ENCODE measurements around the gene RPUSD4. TPM values are rescaled to one million over a fixed set of nuclear protein-coding genes. Genes with fewer than 3 reads are reported as not detected.
A peak's percentile ranks its signal among the peaks of the same experiment; 100 is the strongest.

The RPUSD4 gene
- total and polyA plus RNA-seq, 2 donors from 2014 or later = 13.6 to 20.7 TPM

DNA sequence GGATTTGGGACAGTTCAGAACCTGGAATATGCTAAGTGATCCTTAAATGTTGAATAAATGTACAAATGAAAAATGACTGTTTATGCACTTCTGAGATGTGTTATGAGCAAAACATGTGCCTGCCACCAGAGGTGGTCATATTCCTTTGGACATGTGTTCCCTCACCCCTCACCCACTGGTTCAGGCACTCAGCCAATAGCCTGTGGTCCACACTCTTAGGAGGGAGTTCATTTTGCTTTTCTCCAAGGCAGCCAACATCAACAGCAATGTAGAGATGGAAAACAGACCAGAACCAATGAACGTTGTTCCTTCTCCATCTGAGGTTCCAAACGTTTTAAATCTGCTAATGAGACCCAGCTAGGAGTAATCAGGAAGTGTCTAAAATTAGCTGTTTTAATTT lies 44.0 kb downstream of the RPUSD4 start:
- no peak for TF ChIP-seq CTCF (IDR thresholded peaks at IDR 0.05; ENCODE audit: borderline replicate concordance, extremely low read depth, insufficient read depth)
- peaks cover 0 to 8% (median 7%) of the 10 kb centered on the region in 3 donors for H3K4me1 ChIP-seq (ENCODE audit: control insufficient read depth in 2 of 3, insufficient read depth in 2 of 3, low read depth in 1 of 3, low read length in 3 of 3)
- H3K27ac ChIP-seq (ENCODE audit: low read depth in 2 of 2, low read length in 2 of 2) = no peak overlapping the region
- no peaks in the 10 kb centered on the region for H3K9me3 ChIP-seq (ENCODE audit: control insufficient read depth in 2 of 3, insufficient read depth in 1 of 3, low read length in 3 of 3)
- no peaks in the 10 kb centered on the region for H3K36me3 ChIP-seq (ENCODE audit: control insufficient read depth in 2 of 3, insufficient read depth in 3 of 3, low read length in 3 of 3)
- H3K27me3 ChIP-seq (ENCODE audit: control insufficient read depth, insufficient read depth, low read length) = no peaks in the 10 kb centered on the region
- no peak overlapping the region for H3K9ac ChIP-seq (ENCODE audit: low read length in 3 of 3)
- intact Hi-C loops (cut with DNase I) = no loop called here
- no peak overlapping the region for H3K4me3 ChIP-seq (ENCODE audit: low read length in 3 of 3)
- FAIRE-seq (no peak), DNase-seq (peak in 1 of 5 donors; percentile 72)

GRCh38 chr11:126166413-126166812 lies 45.0 kb downstream of the RPUSD4 start:
- no peaks in the 10 kb centered on the region for H3K36me3 ChIP-seq (ENCODE audit: control insufficient read depth in 2 of 3, insufficient read depth in 3 of 3, low read length in 3 of 3)
- H3K9ac ChIP-seq (ENCODE audit: low read length in 3 of 3) = no peak overlapping the region
- FAIRE-seq (no peak), DNase-seq (no peak)
- H3K4me1 ChIP-seq (ENCODE audit: control insufficient read depth in 2 of 3, insufficient read depth in 2 of 3, low read depth in 1 of 3, low read length in 3 of 3) = peaks cover 0 to 8% (median 7%) of the 10 kb centered on the region in 3 donors
- H3K9me3 ChIP-seq (ENCODE audit: control insufficient read depth in 2 of 3, insufficient read depth in 1 of 3, low read length in 3 of 3) = no peaks in the 10 kb centered on the region
- no peaks in the 10 kb centered on the region for H3K27me3 ChIP-seq (ENCODE audit: control insufficient read depth, insufficient read depth, low read length)
- intact Hi-C loops (cut with DNase I) = no loop called here
- H3K27ac ChIP-seq (ENCODE audit: low read depth in 2 of 2, low read length in 2 of 2) = no peak overlapping the region
- TF ChIP-seq CTCF (IDR thresholded peaks at IDR 0.05; ENCODE audit: borderline replicate concordance, extremely low read depth, insufficient read depth) = no peak
- H3K4me3 ChIP-seq (ENCODE audit: low read length in 3 of 3) = no peak overlapping the region

GRCh38 chr11:126165757-126166156 lies 45.7 kb downstream of the RPUSD4 start:
- intact Hi-C loops (cut with DNase I) = no loop called here
- FAIRE-seq (no peak), DNase-seq (peak in 2 of 5 donors; percentile 57 to 86)
- H3K9me3 ChIP-seq (ENCODE audit: control insufficient read depth in 2 of 3, insufficient read depth in 1 of 3, low read length in 3 of 3) = no peaks in the 10 kb centered on the region
- peaks cover 0 to 8% (median 7%) of the 10 kb centered on the region in 3 donors for H3K4me1 ChIP-seq (ENCODE audit: control insufficient read depth in 2 of 3, insufficient read depth in 2 of 3, low read depth in 1 of 3, low read length in 3 of 3)
- no peak for TF ChIP-seq CTCF (IDR thresholded peaks at IDR 0.05; ENCODE audit: borderline replicate concordance, extremely low read depth, insufficient read depth)
- H3K36me3 ChIP-seq (ENCODE audit: control insufficient read depth in 2 of 3, insufficient read depth in 3 of 3, low read length in 3 of 3) = no peaks in the 10 kb centered on the region
- no peak overlapping the region for H3K9ac ChIP-seq (ENCODE audit: low read length in 3 of 3)
- no peak overlapping the region for H3K27ac ChIP-seq (ENCODE audit: low read depth in 2 of 2, low read length in 2 of 2)
- no peaks in the 10 kb centered on the region for H3K27me3 ChIP-seq (ENCODE audit: control insufficient read depth, insufficient read depth, low read length)
- no peak overlapping the region for H3K4me3 ChIP-seq (ENCODE audit: low read length in 3 of 3)

- FAIRE-seq = no peak
- TF ChIP-seq CTCF (IDR thresholded peaks at IDR 0.05; ENCODE audit: borderline replicate concordance, extremely low read depth, insufficient read depth) = no peak
- Histone ChIP-seq H3K4me3 (ENCODE audit: low read length in 3 of 3) (no peak overlapping the region), H3K27ac (ENCODE audit: low read depth in 2 of 2, low read length in 2 of 2) (no peak overlapping the region), H3K27me3 (ENCODE audit: control insufficient read depth, insufficient read depth, low read length) (no peaks in the 10 kb centered on the region), H3K9me3 (ENCODE audit: control insufficient read depth in 2 of 3, insufficient read depth in 1 of 3, low read length in 3 of 3) (no peaks in the 10 kb centered on the region), H3K4me1 (ENCODE audit: control insufficient read depth in 2 of 3, insufficient read depth in 2 of 3, low read depth in 1 of 3, low read length in 3 of 3) (peaks cover 0 to 8% (median 7%) of the 10 kb centered on the region in 3 donors), H3K9ac (ENCODE audit: low read length in 3 of 3) (no peak overlapping the region), H3K36me3 (ENCODE audit: control insufficient read depth in 2 of 3, insufficient read depth in 3 of 3, low read length in 3 of 3) (no peaks in the 10 kb centered on the region)
- DNase-seq = peak in 4 of 5 donors; percentile 82 to 88 (median 86)
- intact Hi-C loops (cut with DNase I) = no loop called here
Measured at GRCh38 chr11:126165311-126165720, 46.1 kb downstream of the RPUSD4 start.
